Measurements from ENCODE around the gene PRMT1.
"Not testable (repeated sequence)": the region's sequence is repeated elsewhere in the genome, so short reads cannot be mapped to it uniquely, and the experiment has no call there.

The PRMT1 gene

GRCh38 chr19:49689133-49690078 lies 12.3 kb downstream of the PRMT1 start, which contains the start of gene ADM5:
ADM5 (plus strand) TSS chr19:49689594; CDS start chr19:49689838, 244 bp downstream.
- DNase-seq, result peak; percentile 36

GRCh38 chr19:49690079-49690655 lies 13.1 kb downstream of the PRMT1 start:
- DNase-seq, result peak; percentile 32

GRCh38 chr19:49690656-49691242 lies 13.7 kb downstream of the PRMT1 start, which contains the start of gene CPT1C:
CPT1C (plus strand) TSS chr19:49691116; CDS start chr19:49692253, 1,137 bp downstream.
- DNase-seq, result peak; percentile 95

GRCh38 chr19:49691243-49692146 lies 14.4 kb downstream of the PRMT1 start:
- DNase-seq, result peak; percentile 85

- DNase-seq, result no peak
These were observed 15.1 kb downstream of the PRMT1 start for GRCh38 chr19:49692147-49692506.

- no peak for DNase-seq
These were observed 19.0 kb downstream of the PRMT1 start for GRCh38 chr19:49696115-49696514.

GRCh38 chr19:49696865-49697264 lies 19.8 kb downstream of the PRMT1 start:
- DNase-seq, result no peak

- DNase-seq, result no peak
These were observed 22.3 kb downstream of the PRMT1 start for GRCh38 chr19:49699364-49699763.

- no peak for DNase-seq
These were observed 23.5 kb downstream of the PRMT1 start for GRCh38 chr19:49700563-49700962.

- no peak for DNase-seq
These were observed 24.3 kb downstream of the PRMT1 start for GRCh38 chr19:49701271-49701786.

GRCh38 chr19:49704888-49705642 lies 28.0 kb downstream of the PRMT1 start:
- DNase-seq, result no peak

GRCh38 chr19:49705919-49706318 lies 28.8 kb downstream of the PRMT1 start:
- DNase-seq, result no peak

GRCh38 chr19:49710372-49710951 lies 33.4 kb downstream of the PRMT1 start:
- peak; percentile 82 for DNase-seq

- peak; percentile 93 for DNase-seq
These were observed 35.4 kb downstream of the PRMT1 start for GRCh38 chr19:49712397-49712859.

- DNase-seq, result no peak
These were observed 36.3 kb downstream of the PRMT1 start for GRCh38 chr19:49713236-49713845.

- peak; percentile 13 for DNase-seq
These were observed 39.1 kb downstream of the PRMT1 start for GRCh38 chr19:49716154-49716553.

- DNase-seq, result no peak
These were observed 41.4 kb downstream of the PRMT1 start for GRCh38 chr19:49718511-49718910.

- no peak for DNase-seq
These were observed 41.9 kb downstream of the PRMT1 start for GRCh38 chr19:49718991-49719390.

GRCh38 chr19:49719420-49719819 lies 42.3 kb downstream of the PRMT1 start:
- not testable (repeated sequence) for DNase-seq

GRCh38 chr19:49727217-49728030 lies 50.4 kb downstream of the PRMT1 start:
- DNase-seq, result peak; percentile 26

All from EL (cell line).